ENCODE results near the gene JSRP1.

The JSRP1 gene

DNA sequence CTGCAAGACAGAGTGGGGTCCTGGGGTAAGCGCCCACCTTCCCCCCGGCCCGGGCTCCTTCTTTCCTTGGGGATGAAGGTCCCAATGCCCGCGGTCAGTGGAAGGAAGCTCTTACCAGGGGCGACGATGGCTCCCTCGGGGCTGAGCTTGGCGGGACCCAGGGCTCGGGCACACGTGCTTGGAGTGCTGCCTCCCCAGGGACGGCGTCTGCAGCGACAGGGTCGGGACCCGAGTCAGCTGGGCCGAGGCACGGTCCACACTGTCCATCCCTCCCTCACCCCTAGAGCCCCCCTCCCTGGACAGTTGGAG is 3.5 kb downstream of the JSRP1 start:
- H3K9me2 ChIP-seq (replicated peaks; ENCODE audit: control insufficient read depth, low read length): no peaks in the 10 kb centered on the region
- TF ChIP-seq EZH2phosphoT487 (IDR thresholded peaks at IDR 0.05; ENCODE audit: borderline replicate concordance, low read length): no peak
- TF ChIP-seq CTCF (IDR thresholded peaks at IDR 0.05; ENCODE audit: low read depth, low read length, poor library complexity, severe bottlenecking): no peak
- no peak overlapping the region for H3K27ac ChIP-seq (ENCODE audit: low read depth, low read length)
- H3K79me2 ChIP-seq (ENCODE audit: control insufficient read depth, low read length): peaks cover 4% of the 10 kb centered on the region
- H3K4me1 ChIP-seq (ENCODE audit: control insufficient read depth, low read length): peaks cover 47% of the 10 kb centered on the region
- no peaks in the 10 kb centered on the region for H3K9me3 ChIP-seq (ENCODE audit: control insufficient read depth, insufficient read depth, low read length)
- H3F3A ChIP-seq (ENCODE audit: control insufficient read depth, insufficient read depth): peaks cover 13% of the 10 kb centered on the region
- peak overlapping the region; percentile 30 for H3K4me3 ChIP-seq (ENCODE audit: low read length)
- no peaks in the 10 kb centered on the region for H4K20me1 ChIP-seq (ENCODE audit: control insufficient read depth, insufficient read depth, low read depth, low read length)
- no peaks in the 10 kb centered on the region for H3K27me3 ChIP-seq (ENCODE audit: control insufficient read depth, low read length)
- H3K4me2 ChIP-seq (ENCODE audit: low read length): peak overlapping the region; percentile 65
- peaks cover 19% of the 10 kb centered on the region; the same call in 1 of the 2 replicates for H3K36me3 ChIP-seq (ENCODE audit: control insufficient read depth, low read length)

DNA sequence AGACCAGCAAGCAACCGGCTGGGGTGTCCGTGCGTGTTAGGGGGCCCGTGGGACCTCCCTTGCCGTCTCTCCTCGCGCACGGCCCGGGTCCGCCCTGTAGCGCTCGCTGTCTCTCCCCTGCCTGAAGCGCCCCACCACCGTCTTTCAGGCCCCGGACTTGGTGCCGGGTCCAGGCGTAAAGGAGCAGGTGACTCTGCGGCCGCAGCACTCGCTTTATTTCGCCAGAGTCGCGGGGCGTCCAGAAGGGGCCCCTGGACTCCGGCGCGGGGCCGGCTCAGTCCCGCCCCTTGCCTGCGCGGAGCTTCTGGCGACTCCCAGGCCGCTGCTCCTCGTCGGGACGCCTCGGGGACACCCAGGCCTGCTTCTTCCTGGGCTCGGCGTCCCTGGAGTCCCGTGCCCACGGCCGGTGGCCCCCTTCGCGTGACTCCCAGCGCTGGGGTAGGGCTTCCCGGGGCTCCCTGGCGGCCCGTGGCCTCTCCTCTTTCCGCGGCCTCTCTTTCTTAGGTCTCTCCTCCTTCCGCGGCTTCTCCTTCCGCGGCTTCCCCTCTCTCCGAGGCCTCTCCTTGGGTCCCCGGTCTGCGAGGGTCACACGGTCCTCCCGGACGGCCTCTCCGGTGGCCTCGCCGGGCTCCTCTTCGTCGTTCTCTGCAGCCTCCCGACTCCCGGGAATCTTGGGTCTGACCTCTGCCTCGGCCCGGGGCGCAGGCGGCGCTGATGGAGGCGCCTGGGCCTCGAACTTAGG is 4.0 kb downstream of the JSRP1 start:
- Histone ChIP-seq H3K36me3 (ENCODE audit: control insufficient read depth, low read length) (peaks cover 25% of the 10 kb centered on the region), H3K4me2 (ENCODE audit: low read length) (peak overlapping the region; percentile 65), H3K4me3 (ENCODE audit: low read length) (peak overlapping the region; percentile 30; the same call in 1 of the 2 replicates), H3K27ac (ENCODE audit: low read depth, low read length) (no peak overlapping the region), H3F3A (ENCODE audit: control insufficient read depth, insufficient read depth) (peaks cover 11% of the 10 kb centered on the region), H3K9me3 (ENCODE audit: control insufficient read depth, insufficient read depth, low read length) (no peaks in the 10 kb centered on the region), H3K9me2 (replicated peaks; ENCODE audit: control insufficient read depth, low read length) (no peaks in the 10 kb centered on the region), H4K20me1 (ENCODE audit: control insufficient read depth, insufficient read depth, low read depth, low read length) (no peaks in the 10 kb centered on the region), H3K4me1 (ENCODE audit: control insufficient read depth, low read length) (peaks cover 42% of the 10 kb centered on the region), H3K27me3 (ENCODE audit: control insufficient read depth, low read length) (no peaks in the 10 kb centered on the region), H3K79me2 (ENCODE audit: control insufficient read depth, low read length) (peaks cover 4% of the 10 kb centered on the region)
- TF ChIP-seq CTCF (IDR thresholded peaks at IDR 0.05; ENCODE audit: low read depth, low read length, poor library complexity, severe bottlenecking): no peak
- no peak for TF ChIP-seq EZH2phosphoT487 (IDR thresholded peaks at IDR 0.05; ENCODE audit: borderline replicate concordance, low read length)

- TF ChIP-seq EZH2phosphoT487 (IDR thresholded peaks at IDR 0.05; ENCODE audit: borderline replicate concordance, low read length) (no peak), CTCF (IDR thresholded peaks at IDR 0.05; ENCODE audit: low read depth, low read length, poor library complexity, severe bottlenecking) (no peak)
- no peak overlapping the region for H3K4me2 ChIP-seq (ENCODE audit: low read length)
- H3K9me2 ChIP-seq (replicated peaks; ENCODE audit: control insufficient read depth, low read length): no peaks in the 10 kb centered on the region
These were observed 4.8 kb downstream of the JSRP1 start for GRCh38 chr19:2251106-2252054.

More at GRCh38 chr19:2251106-2252054, 4.8 kb downstream of the JSRP1 start:
- no peaks in the 10 kb centered on the region for H3K79me2 ChIP-seq (ENCODE audit: control insufficient read depth, low read length)
- no peak overlapping the region for H3K27ac ChIP-seq (ENCODE audit: low read depth, low read length)
- H3K4me3 ChIP-seq (ENCODE audit: low read length): no peak overlapping the region
- no peaks in the 10 kb centered on the region for H3K9me3 ChIP-seq (ENCODE audit: control insufficient read depth, insufficient read depth, low read length)
- H3F3A ChIP-seq (ENCODE audit: control insufficient read depth, insufficient read depth): peaks cover 11% of the 10 kb centered on the region
- peaks cover 33% of the 10 kb centered on the region for H3K36me3 ChIP-seq (ENCODE audit: control insufficient read depth, low read length)
- peaks cover 33% of the 10 kb centered on the region for H3K4me1 ChIP-seq (ENCODE audit: control insufficient read depth, low read length)
- H3K27me3 ChIP-seq (ENCODE audit: control insufficient read depth, low read length): no peaks in the 10 kb centered on the region
- no peaks in the 10 kb centered on the region for H4K20me1 ChIP-seq (ENCODE audit: control insufficient read depth, insufficient read depth, low read depth, low read length)
